Glutamatergic neuron (in vitro differentiated cells): ENCODE measurements around the gene MOV10. TPM values are rescaled to one million over a fixed set of nuclear protein-coding genes. Genes with fewer than 3 reads are reported as not detected.

Source experiments
- DNase-seq: peaks from one replicate; pipeline ENCODE4 v3.0.0; 2022
- H3K27ac Mint-ChIP-seq: one replicate; pipeline ENCODE4 v1.8.0; 2020; ENCODE audit warnings: mild to moderate bottlenecking, mixed read lengths, inconsistent platforms; ENCODE audit not compliant: unreplicated experiment
- H3K27me3 Mint-ChIP-seq: one replicate; pipeline ENCODE4 v1.8.0; 2020; ENCODE audit warnings: mild to moderate bottlenecking, moderate library complexity, mixed read lengths, inconsistent platforms; ENCODE audit not compliant: unreplicated experiment
- H3K36me3 Mint-ChIP-seq: one replicate; pipeline ENCODE4 v1.8.0; 2020; ENCODE audit warnings: mild to moderate bottlenecking, mixed read lengths, inconsistent platforms; ENCODE audit not compliant: unreplicated experiment
- H3K4me1 Mint-ChIP-seq: one replicate; pipeline ENCODE4 v1.8.0; 2020; ENCODE audit warnings: mild to moderate bottlenecking, low read depth, mixed read lengths, inconsistent platforms; ENCODE audit not compliant: unreplicated experiment
- H3K4me3 Mint-ChIP-seq: one replicate; pipeline ENCODE4 v1.8.0; 2020; ENCODE audit warnings: mild to moderate bottlenecking, mixed read lengths, inconsistent platforms; ENCODE audit not compliant: unreplicated experiment
- H3K9me3 Mint-ChIP-seq: one replicate; pipeline ENCODE4 v1.8.0; 2020; ENCODE audit warnings: mild to moderate bottlenecking, moderate library complexity, mixed read lengths, inconsistent platforms; ENCODE audit not compliant: unreplicated experiment
- total RNA-seq: library from RNA; stranded (reverse); fragmentation: NEBNext Ultra II Directional; extraction: Animal tissue kit (Norgen Biotek cat#: 25700); gene quantifications from one replicate; pipeline ENCODE4 v1.2.1, GENCODE V29; 2021; ENCODE audit not compliant: unreplicated experiment
- TF ChIP-seq, protein P1 (sequence below): fragments of 200-600 bp; sonication (generic); IDR thresholded peaks from one replicate; pipeline ENCODE4 v1.5.0; 2021; ENCODE audit not compliant: partially characterized antibody, unreplicated experiment

The MOV10 gene
- total RNA-seq, 1 donor from 2014 or later = 5.2 TPM

DNA sequence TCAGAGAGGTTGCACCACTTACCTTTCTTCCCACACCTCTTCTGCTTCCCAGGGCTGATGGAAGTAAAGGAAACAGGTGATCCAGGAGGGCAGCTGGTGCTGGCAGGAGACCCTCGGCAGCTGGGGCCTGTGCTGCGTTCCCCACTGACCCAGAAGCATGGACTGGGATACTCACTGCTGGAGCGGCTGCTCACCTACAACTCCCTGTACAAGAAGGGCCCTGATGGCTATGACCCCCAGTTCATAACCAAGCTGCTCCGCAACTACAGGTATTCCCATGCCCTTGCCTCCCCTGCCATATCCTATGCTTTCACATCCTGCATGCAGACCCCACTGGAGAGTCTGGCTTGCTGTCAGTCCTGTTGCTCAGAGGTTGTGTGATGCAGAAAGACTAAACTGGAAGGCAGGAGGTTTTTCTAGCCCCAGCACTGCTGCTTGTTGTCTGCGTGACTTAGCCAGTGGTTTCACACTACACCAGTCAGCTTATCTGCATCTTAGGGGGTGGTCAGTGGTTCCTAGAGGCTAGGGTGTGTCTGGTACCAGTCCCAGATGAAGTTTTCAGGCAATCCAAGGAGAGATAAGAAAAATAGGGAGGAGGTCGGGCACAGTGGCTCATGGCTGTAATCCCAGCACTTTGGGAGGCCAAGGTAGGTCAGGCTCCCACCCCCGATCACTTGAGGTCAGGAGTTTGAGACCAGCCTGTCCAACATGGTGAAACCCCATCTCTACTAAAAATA lies 22.3 kb downstream of the MOV10 start:
- TF ChIP-seq, protein P1, sequence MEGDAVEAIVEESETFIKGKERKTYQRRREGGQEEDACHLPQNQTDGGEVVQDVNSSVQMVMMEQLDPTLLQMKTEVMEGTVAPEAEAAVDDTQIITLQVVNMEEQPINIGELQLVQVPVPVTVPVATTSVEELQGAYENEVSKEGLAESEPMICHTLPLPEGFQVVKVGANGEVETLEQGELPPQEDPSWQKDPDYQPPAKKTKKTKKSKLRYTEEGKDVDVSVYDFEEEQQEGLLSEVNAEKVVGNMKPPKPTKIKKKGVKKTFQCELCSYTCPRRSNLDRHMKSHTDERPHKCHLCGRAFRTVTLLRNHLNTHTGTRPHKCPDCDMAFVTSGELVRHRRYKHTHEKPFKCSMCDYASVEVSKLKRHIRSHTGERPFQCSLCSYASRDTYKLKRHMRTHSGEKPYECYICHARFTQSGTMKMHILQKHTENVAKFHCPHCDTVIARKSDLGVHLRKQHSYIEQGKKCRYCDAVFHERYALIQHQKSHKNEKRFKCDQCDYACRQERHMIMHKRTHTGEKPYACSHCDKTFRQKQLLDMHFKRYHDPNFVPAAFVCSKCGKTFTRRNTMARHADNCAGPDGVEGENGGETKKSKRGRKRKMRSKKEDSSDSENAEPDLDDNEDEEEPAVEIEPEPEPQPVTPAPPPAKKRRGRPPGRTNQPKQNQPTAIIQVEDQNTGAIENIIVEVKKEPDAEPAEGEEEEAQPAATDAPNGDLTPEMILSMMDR = no peak
- H3K4me1 Mint-ChIP-seq = peaks cover 8% of the 10 kb centered on the region
- peaks cover 1% of the 10 kb centered on the region for H3K27me3 Mint-ChIP-seq
- H3K4me3 Mint-ChIP-seq = no peak overlapping the region
- no peaks in the 10 kb centered on the region for H3K9me3 Mint-ChIP-seq
- H3K36me3 Mint-ChIP-seq = peaks cover 1% of the 10 kb centered on the region
- no peak overlapping the region for H3K27ac Mint-ChIP-seq
- DNase-seq = no peak

DNA sequence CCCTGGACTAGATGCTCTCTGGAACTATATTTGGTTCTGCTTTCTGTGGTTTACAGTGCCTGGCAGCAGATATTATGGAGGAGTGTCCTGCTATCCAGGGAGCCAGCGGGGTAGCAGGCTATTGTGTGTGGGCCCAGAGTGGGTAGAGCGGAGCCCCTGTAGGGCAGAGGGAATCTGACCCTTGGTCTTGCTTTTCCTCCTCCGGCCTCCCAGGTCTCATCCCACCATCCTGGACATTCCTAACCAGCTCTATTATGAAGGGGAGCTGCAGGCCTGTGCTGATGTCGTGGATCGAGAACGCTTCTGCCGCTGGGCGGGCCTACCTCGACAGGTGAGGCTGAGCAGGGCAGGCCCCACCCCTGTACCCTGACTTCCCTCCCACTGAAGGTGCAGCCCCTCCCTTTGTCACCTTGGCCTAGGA lies 23.3 kb downstream of the MOV10 start:
- Mint-ChIP-seq H3K27ac (no peak overlapping the region), H3K4me3 (no peak overlapping the region), H3K27me3 (peaks cover 5% of the 10 kb centered on the region), H3K36me3 (peaks cover 7% of the 10 kb centered on the region), H3K4me1 (peaks cover 15% of the 10 kb centered on the region), H3K9me3 (no peaks in the 10 kb centered on the region)
- DNase-seq = no peak
- TF ChIP-seq, protein P1 = no peak

DNA sequence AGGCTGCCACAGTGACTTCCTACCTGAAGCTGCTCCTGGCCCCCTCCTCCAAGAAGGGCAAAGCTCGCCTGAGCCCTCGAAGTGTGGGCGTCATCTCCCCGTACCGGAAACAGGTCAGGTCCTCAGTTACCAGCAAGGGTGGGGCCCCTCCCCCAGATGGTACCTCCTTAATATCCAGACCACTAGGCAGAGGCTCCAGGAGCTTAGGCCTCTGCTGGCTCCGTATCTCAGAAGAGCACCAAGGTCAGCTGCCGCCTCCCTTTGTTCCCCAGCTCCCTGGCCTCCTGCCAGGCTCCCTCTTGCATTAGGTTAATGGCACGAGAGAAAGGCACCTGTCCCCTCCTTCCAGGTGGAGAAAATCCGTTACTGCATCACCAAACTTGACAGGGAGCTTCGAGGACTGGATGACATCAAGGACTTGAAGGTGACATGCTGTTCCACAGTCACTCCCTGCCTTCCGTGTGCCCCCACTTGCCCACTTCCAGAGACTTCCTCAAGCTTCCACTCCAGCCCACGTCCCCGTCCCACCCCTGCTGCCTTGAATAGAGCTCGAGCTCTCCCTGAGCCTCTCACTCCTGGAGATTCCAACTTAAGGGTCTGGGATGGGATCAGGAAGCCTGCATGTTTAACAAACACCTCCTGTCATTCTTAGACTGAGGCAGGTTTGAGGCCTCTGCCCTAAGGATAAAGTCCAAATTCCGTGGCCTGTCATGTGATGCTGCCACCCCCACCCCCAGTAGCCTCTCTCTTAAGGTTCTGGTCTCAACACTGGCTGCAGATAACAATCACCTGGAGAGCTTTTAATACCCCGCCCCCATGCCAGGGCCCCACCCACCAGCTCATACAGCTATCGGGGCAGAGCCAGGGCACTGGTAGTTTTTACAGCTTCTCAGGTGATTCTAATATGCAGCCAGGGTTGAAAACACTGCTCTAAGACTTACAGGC lies 24.2 kb downstream of the MOV10 start:
- Mint-ChIP-seq H3K27ac (no peak overlapping the region), H3K27me3 (peaks cover 5% of the 10 kb centered on the region), H3K36me3 (peaks cover 7% of the 10 kb centered on the region), H3K4me1 (peaks cover 18% of the 10 kb centered on the region), H3K9me3 (peaks cover 1% of the 10 kb centered on the region), H3K4me3 (no peak overlapping the region)
- no peak for DNase-seq
- TF ChIP-seq, protein P1 = no peak

DNA sequence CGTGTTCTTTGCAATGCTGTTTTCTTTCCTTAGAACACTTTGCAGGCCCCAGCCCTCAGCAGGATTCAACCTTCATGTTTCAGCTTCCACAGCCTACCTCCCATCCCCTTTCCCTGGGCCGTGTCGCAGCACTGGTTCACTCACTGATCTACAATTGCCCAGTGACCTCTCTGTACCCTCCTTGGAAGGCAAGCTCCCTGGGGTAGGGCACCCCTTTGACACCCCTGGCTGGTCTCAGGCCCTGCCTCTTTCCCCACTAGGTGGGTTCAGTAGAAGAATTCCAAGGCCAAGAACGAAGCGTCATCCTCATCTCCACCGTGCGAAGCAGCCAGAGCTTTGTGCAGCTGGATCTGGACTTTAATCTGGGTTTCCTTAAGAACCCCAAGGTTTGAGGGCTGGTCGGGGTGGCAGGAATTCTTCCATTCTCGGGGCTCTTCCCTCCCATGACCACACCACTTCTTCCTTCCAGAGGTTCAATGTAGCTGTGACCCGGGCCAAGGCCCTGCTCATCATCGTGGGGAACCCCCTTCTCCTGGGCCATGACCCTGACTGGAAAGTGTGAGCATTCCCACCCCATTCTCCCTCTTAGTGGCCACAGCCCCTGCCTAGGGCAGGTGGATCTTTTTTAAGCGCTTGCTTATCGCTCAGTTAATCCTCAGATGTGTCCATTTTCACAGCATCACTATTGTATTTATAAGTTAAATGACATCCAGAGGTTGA lies 25.1 kb downstream of the MOV10 start:
- no peak overlapping the region for H3K4me3 Mint-ChIP-seq
- no peak for DNase-seq
- no peak overlapping the region for H3K27ac Mint-ChIP-seq
- H3K36me3 Mint-ChIP-seq = peaks cover 7% of the 10 kb centered on the region
- peaks cover 18% of the 10 kb centered on the region for H3K4me1 Mint-ChIP-seq
- TF ChIP-seq, protein P1 = no peak
- peaks cover 1% of the 10 kb centered on the region for H3K9me3 Mint-ChIP-seq
- H3K27me3 Mint-ChIP-seq = peaks cover 5% of the 10 kb centered on the region
